Stimulated activated CD8-positive, alpha-beta memory T cell treated with anti-CD3 and anti-CD28 coated beads, Interleukin-7, amount 100 ng/mL, for 24 hours (primary cell): ENCODE results near the gene PCBP4.
"Not testable (repeated sequence)": the region's sequence is repeated elsewhere in the genome, so short reads cannot be mapped to it uniquely, and the experiment has no call there.

ENCODE experiments used
- DNase-seq: peaks from one replicate; pipeline ENCODE4 v3.0.0-alpha.2; 2020; ENCODE audit warnings: low read depth

PCBP4 gene

DNA sequence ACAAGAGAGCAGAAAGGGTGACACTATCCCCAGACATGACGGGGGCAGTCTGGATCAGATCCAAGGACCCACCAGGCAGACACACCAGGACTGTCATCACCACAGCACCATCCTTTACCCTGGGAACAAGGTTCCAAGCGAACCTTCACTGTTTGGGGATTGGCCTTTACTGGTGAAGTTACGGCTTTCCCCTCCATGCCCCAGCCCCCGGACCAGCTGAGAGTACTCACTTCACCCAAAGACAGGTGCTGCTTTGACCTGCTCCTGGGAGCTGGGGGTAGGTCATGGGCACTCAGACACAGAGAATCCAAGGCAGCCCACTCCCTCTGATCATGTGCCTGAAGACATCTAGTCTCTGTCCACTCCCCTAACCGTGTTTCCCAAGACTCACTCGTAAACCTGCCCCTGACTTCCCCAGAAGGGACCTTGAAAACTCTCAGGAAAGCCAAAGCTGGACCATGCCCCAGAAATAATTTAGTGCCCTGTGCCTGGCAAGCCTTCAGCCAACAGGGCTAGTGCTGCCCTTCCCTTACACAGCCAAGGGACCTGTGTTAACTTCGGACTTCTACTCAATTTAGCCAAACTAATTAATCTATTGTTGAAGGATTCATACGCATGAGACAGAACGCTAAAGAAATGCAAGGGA lies 28.4 kb downstream of the PCBP4 start:
- DNase-seq = no peak

DNA sequence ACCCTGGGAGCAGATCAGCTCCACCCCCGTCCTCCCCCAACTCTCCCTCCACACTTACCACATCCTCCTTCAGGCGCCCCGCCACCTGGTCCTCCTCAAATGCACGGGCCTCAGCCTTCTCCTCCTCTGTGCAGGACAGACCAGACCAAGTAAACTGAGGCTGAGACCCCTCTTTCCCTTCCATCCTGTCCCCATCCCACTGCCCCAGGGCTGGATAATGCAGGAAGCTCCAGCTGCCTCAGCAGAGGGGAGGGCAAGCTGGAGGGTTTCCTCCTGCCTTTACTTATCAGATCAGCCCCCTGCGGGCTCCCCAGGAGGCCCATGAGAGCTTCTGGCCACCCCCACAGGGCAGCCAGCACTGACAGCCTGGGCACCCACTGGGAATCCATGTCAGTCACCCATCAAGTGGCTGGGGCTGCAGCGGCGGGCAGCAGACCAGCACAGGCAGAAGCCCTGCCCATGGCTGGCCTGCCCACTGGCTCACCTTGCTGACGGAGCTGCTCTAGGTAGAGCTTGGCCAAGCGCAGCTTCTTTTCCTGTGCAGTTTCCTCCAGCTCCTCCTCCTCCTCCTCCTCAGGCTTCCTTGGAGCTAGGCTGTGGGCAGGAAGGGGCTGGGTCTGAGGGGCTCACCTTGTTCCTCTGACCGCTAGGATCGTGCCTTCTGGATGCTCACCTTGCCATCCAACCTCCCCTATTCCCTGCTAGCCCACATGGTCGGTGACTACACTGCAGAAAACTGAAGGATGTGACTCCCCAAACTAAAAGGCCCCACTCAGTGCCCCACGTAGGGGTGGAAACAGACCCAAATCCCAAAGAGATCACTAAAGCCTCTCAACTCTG lies 29.4 kb downstream of the PCBP4 start:
- DNase-seq = no peak

DNA sequence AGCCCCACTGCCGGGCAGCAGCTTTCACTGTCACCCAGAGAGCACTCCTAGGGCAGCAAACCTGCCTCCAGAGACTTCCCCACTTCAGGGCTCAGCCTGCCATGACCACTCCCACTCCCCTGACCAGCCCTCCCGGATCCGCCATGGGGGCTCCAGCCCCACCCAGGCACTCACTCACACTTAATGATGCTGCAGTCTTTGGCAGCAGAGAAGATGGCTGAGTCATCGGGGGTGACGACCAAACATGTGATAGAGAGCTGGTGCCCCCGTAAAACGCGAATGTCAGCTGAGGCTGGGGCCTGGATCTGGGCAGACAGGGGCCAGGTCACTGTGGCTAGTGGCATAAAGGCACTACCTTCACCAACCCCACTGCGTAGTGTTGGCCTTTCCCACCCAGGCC lies 30.2 kb downstream of the PCBP4 start:
- DNase-seq = no peak

DNA sequence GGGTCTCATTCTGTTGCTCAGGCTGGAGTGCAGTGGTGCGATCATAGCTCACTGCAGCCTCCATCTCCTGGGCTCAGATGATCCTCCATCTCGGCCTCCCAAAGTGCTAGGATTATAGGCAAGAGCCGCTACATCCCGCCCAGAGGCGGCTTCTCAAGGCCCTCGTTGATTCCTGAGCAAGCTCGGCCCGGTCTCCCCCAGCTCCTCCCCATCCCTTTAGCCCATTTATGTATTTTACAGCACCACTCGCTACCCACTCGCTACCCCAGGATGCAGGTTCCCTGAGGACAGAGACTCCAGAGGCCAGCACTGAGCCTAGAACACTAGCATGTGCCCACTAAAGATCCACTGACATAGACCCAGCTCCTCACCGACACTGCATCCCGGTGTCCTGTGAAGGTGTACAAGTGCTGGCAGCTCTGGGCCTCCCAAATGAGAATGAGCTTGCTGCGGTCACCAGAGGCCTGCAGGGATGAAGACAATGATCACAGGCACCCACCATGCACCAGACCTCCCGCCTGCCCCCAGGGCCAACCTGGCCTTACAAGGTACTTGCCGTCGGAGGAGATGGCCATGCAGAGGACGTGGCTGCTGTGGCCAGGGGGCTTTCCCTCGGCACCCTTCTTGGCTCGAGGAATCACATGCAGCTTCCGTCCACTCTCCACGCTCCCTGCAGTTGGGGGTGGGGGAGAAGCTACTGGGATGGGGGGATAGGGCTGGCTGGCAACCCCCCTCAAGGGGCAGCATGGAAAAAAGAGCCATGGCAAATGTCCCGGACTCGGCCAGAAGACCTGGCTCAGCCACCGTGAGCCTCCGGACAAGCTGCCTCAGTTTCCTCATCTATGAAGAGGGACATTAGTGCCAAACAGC lies 31.1 kb downstream of the PCBP4 start:
- DNase-seq = no peak

DNA sequence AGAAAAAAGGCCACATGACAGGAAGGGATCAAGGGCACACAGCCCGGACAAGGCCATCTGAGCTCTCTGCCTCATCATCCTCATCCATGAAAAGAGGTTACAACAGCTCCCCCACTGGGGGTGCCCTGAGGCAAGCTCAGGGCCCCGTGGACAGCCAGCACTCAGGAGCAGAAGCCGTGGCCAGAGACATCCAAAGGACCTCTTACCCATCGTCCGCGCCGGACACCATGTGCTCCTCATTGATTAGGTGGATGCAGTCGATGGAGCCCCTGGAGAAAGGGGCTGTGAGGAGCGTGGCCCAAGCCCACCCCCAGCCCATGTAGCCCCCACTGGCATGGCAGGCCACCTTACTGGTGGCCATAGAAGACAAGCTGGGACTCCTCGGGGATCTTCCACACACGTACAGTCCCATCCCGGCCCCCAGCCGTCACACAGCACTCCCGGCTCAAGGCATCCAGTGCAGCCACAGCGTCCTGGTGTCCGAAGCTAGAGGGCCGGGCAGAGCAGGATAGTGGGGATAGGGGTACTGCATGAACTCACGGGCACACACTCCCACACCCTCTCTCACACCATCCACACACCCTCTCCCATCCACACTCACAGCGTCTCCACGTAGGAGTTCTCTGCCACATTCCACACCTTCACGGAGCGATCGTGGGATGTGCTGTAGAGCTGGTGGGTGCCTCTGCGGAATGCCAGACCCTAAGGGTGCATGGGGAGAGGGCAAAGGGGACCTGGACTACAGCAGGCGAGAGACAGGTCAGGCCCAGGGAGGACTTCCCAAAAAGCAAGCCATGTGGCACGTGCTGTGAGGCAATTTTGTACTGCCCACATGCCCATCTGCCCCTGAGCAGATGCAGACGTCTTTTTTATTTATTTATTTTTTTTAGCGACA lies 32.0 kb downstream of the PCBP4 start:
- no peak for DNase-seq

DNA sequence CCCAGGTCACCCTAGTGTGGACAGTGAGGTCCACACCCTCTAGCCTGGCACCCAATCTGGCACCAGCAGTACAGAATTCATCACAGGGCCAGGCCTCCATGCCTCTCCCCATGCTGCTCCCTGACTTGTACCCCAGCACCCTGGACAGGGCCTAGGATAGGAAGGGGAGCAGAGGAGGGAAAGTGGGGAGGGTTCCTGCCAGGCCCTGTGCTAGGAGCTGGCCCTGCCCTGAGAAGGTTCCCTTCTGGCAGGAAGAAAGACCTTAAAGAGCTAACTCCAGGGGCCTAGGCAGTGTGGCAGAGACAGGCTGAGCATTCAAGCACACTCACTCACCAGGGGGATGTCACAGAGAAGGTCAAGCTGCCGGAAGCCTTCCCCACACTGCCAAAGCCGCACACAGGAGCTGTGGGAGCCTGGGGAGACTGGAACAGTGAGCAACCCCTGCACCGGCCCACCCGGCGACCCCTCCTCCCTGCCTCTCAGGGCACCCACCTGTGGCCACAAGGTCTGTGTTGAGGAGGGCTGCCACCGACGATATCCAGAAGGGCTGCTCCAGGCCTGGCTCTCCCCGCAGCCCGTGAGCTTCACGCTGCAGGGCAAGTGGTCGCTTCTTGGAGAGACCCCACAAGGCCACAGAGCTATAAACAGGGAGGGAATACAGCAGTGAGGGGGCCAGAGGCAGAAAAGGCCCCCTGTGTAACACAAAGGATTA lies 33.0 kb downstream of the PCBP4 start:
- DNase-seq = no peak

DNA sequence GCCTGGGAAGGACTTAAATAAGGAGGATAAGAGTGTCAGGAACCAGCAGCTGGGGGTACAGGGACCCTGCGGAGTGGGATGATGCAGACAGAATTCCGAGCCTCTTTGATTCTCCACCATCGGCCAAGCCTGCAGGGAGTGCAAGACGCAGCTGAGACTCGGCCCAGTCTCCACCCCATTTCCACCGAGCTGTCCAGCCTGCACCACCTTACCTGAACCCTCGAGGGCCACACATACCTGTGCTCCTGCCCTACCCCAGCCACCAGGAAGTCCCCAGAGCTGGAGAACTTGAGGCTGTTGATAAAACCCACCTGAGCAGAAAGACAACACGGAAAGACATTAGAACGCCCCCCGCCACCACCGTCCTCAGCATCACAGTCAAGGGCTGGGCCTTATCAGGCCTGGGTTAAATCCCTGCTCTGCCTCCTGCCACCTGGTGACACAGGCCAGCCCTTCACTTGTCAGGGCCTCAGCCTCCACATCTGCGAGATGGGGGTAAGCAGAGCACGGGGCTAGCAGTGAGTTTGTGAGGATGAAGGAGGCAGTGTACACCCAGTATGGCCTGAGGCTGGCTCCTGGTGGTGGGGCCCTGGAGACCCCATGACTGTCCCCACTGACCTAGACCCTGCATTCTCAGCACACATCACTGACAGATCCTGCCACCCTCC lies 33.6 kb downstream of the PCBP4 start:
- DNase-seq = no peak

DNA sequence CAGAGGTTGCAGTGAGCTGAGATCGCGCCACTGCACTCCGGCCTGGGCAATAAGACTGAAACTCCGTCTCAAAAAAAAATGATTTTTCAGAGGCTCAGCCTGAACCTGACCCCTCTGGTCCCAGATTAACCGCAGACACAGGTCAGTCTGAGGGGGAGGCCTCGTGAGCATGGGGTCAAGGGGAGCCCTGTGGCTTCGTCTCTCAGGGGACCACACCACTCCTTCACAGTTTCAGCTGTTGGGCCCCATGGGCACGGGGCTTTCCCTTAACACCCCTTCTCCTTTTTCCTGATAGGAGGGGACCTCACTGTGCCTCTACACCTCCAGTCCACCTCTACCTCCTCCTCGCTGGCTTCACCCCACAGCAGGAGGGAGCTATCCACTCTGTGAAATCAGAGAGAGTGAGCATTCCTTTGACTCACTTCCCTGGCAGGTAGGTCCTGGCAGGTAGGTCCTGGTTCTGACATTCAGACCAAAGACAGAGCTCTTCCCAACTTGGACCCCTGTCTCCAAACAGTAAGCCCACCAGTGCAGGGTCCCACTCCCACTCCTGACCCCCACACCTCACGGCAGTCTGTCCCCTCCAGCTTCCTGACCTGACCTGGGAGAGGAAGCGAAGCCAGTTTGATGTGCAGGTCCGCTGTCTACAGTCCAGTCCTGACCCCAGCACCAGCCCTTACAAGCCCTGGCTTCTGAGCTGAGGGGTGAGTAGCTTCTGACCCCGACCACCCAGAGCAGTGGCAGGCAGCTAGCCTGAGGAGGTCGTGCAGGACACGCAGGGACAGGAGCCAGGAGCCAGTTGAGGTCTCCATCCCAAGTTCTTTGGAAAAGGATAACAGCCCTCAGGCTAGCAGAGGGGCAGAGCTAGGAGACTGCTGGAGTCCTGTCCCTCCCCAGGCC lies 34.5 kb downstream of the PCBP4 start:
- no peak for DNase-seq

- no peak for DNase-seq
Observed at GRCh38 chr3:51931756-51932155, 35.5 kb downstream of the PCBP4 start.

- no peak for DNase-seq
Observed at GRCh38 chr3:51930439-51930838, 36.8 kb downstream of the PCBP4 start.

GRCh38 chr3:51929420-51930003 lies 37.7 kb downstream of the PCBP4 start:
- no peak for DNase-seq

- DNase-seq = not testable (repeated sequence)
Observed at GRCh38 chr3:51928981-51929380, 38.3 kb downstream of the PCBP4 start.

DNA sequence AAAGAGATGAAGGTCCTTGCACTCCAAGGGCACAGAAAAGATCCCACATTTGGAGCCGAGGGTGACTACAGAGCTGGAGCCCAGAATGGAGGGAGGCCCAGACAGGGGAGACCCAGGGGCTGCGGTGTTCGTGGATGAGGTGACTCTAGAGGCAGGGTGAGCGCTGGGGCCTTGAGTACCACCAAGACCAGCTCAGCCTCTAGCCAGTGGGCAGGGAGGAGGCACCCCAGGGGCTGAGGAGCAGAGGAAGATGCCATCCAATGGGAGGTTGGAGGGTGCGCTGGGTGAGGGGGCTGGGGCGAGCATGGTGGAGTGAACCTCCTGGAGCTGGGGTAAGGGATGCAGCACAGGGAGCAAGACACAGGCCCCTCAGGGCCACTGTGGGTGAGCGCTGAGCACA lies 38.8 kb downstream of the PCBP4 start:
- no peak for DNase-seq

DNA sequence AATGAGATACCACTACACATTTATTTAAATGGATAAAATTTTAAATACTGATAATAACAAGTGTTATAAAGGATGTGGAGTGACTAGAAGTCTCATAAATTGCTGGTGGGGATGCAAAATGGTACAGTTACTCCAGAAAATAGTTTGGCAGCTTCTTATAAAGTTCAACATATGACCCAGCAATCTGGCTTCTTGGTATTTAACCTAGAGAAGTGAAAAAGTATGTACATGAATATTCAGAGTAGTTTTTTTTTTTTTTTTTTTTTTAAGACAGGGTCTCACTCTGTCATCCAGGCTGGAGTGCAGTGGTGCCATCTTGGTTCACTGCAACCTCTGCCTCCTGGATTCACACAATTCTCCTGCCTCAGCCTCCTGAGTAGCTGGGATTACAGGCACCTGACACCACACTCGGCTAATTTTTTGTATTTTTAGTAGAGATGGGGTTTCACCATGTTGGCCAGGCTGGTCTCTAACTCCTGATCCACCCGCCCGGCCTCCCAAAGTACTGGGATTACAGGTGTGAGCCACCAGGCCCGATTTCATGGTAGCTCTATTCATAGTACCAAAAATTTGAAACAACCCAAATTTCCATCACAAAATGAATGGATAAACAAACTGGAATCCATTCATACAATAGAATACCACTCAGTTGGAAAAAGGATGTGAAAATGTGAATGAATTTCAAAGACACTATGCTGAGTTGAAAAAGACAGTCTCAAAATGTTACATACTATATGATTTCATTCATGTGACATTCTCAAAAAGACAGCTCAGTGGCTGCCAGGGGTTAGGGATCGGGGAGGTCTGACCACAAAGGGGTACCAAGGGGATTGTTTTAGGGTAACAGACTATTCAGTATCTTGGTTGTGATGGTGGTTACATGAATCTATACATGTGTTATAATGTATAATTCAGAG lies 39.9 kb downstream of the PCBP4 start:
- DNase-seq = no peak

DNA sequence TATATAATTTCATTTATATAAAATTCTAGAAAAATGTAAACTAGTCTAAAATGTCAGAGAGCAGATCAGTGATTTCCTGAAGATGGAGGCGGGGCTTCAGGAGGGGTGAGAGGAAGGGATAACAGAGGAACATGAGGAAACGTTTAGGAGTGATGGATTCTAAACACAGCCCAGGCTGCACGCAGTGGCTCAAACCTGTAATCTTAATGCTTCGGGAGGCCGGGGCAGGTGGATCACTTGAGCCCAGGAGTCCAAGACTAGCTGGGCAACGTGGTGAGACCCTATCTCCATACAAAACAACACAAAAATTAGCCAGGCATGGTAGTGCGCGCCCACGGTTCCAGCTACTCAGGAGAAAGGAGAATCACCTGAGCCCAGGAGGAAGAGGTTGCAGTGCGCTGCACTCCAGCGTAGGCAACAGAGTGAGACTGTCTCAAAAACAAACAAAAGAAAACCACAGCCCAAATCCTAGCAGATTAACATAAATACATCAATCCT lies 46.1 kb downstream of the PCBP4 start:
- DNase-seq = no peak

GRCh38 chr3:51916418-51916817 lies 50.8 kb downstream of the PCBP4 start:
- no peak for DNase-seq

- no peak for DNase-seq
Observed at GRCh38 chr3:51908026-51908425, 59.2 kb downstream of the PCBP4 start.
